HG03565 (cell line): ENCODE data around the gene FHIT.

Source experiments
- ATAC-seq: cut with Tn5 transposase; IDR thresholded peaks from one replicate; pipeline ENCODE4 v1.9.1; 2021; ENCODE audit warnings: mild to moderate bottlenecking, moderate library complexity; ENCODE audit not compliant: unreplicated experiment

The FHIT gene

GRCh38 chr3:59994732-59995304, 1256.4 kb downstream of the FHIT start:
- no peak for ATAC-seq

- no peak for ATAC-seq
Measured at GRCh38 chr3:59992578-59992977, 1258.7 kb downstream of the FHIT start.

GRCh38 chr3:59990915-59991314, 1260.3 kb downstream of the FHIT start:
- ATAC-seq = no peak

GRCh38 chr3:59982510-59982909, 1268.7 kb downstream of the FHIT start:
- no peak for ATAC-seq

- no peak for ATAC-seq
Measured at GRCh38 chr3:59981377-59981776, 1269.9 kb downstream of the FHIT start.

GRCh38 chr3:59980576-59980975, 1270.7 kb downstream of the FHIT start:
- ATAC-seq = no peak

GRCh38 chr3:59979542-59979941, 1271.7 kb downstream of the FHIT start:
- ATAC-seq = no peak

- peak; percentile 79 for ATAC-seq
Measured at GRCh38 chr3:59978979-59979378, 1272.3 kb downstream of the FHIT start.

- ATAC-seq = no peak
Measured at GRCh38 chr3:59970796-59971195, 1280.5 kb downstream of the FHIT start.

GRCh38 chr3:59970376-59970775, 1280.9 kb downstream of the FHIT start:
- ATAC-seq = no peak

- no peak for ATAC-seq
Measured at GRCh38 chr3:59968513-59969045, 1282.7 kb downstream of the FHIT start.

GRCh38 chr3:59963676-59964075, 1287.6 kb downstream of the FHIT start:
- ATAC-seq = no peak

- no peak for ATAC-seq
Measured at GRCh38 chr3:59957150-59957549, 1294.1 kb downstream of the FHIT start.

- ATAC-seq = no peak
Measured at GRCh38 chr3:59953104-59953503, 1298.1 kb downstream of the FHIT start.

- no peak for ATAC-seq
Measured at GRCh38 chr3:59949311-59949710, 1301.9 kb downstream of the FHIT start.

- no peak for ATAC-seq
Measured at GRCh38 chr3:59946401-59946800, 1304.9 kb downstream of the FHIT start.

GRCh38 chr3:59940718-59941117, 1310.5 kb downstream of the FHIT start:
- ATAC-seq = no peak

- ATAC-seq = no peak
Measured at GRCh38 chr3:59939826-59940426, 1311.3 kb downstream of the FHIT start.

GRCh38 chr3:59938828-59939227, 1312.4 kb downstream of the FHIT start:
- no peak for ATAC-seq

GRCh38 chr3:59937201-59937600, 1314.1 kb downstream of the FHIT start:
- no peak for ATAC-seq

GRCh38 chr3:59936472-59936871, 1314.8 kb downstream of the FHIT start:
- no peak for ATAC-seq

GRCh38 chr3:59935025-59935424, 1316.2 kb downstream of the FHIT start:
- ATAC-seq = peak; percentile 97

GRCh38 chr3:59934560-59934959, 1316.7 kb downstream of the FHIT start:
- ATAC-seq = peak; percentile 3
